Stimulated activated CD4-positive, alpha-beta T cell treated with anti-CD3 and anti-CD28 coated beads, Interleukin-1b, Interleukin-23, amount 100 ng/mL, for 4 hours (primary cell): ENCODE measurements around the gene SST.

ENCODE experiments used
- DNase-seq, 2 donors: peaks; one replicate each; pipeline ENCODE4 v3.0.0-alpha.2; 2020; ENCODE audit warnings: low read depth in 2 of 2

Gene SST

DNA sequence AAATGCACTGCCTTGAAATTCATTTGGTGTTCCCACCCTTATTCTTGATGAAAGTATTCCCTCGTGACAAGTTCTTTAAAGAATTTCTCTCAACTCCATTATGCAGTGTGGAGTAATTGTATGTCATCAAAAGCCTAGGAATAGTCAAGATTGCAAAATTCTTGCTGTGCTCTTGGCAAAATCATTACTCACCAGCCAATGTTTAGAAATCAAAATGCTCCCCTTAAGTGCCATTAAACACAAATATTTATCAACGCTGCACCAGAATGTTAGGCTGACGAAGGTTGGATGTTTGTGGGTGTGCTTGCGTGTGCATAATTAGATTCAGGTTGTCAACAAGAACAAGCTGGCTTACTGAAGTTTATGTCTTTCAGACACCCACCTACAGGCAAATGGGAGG lies 40.5 kb downstream of the SST start:
- no peak for DNase-seq

DNA sequence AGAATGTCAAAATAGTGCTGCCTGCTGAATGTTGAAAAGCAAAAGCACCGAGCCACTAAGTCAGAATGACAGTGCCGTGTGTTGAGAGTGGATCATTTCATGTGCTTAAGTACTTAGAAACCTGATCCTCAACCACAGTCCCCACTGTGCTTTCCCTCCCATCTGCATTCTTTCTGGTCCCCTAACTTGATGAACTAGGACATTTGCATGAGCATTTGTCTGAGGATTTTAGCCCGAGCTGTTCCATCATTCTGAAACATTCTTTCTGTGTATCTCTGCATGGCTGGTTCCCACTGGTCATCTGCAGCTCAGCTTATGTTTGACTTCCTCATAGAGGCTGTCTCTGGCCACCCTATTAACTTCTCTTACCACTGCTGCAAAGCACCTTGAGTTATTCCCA lies 42.0 kb downstream of the SST start:
- no peak for DNase-seq

DNA sequence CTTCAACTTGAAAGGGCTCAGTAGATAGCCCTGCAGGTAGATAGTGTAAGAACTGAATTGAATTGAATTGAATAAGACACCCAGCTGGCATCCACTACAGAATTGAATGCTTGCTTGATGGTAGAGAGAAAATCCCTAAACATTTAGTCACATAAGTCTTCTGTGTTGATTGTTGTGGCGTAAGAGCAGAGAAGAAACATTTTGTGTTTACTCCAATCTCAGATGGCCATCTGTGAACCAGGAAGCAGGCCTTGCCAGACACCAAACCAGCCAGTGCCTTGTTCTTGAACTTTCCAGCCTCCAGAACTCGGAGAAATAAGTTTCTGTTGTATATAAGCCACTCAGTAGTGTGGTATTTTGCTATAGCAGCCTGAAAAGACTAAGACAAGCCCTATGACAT lies 43.6 kb downstream of the SST start:
- DNase-seq, result no peak

DNA sequence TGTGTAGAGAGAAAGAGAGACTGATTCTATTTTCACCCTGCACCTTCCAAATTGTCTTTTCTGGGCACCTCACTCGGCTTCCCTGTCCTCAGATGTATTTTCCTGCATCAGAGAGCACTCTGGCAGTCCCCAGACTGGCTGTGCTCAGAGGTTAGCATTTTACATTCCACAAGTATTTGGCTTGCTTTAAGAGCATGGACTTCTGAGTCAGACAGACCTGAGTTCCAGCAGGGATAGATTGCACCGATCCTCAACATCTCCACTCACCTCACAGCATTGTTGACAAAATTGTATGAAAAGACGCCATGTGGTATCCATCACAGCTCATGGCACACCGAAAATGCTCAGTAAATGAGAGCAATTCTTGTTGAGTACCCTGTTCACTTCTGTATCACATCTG lies 45.6 kb downstream of the SST start:
- DNase-seq, result no peak

DNA sequence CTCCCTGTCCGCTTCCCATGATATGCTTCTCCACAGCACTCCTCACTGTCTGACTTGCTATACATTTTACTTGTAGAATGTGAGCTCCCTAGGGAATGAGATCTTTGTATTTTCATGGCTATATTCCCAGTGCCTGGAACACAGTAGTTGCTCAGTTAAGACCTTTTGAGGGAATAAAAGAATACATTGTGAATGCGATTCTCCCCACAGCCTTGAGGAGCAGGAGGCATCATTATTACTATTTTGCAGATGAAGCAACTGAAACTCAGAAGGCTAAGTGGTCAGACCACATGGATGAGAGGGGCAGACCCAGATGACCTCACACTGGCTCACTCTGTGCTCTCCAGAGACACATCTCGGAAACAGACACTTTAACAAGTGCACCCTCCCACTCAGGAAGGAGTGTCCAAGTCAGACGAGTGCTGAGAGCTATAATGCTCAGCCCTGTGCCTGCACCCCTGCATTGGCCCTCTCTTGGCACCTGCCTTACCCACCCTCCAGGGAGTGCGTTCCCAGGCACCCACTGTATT lies 46.8 kb downstream of the SST start:
- no peak for DNase-seq

DNA sequence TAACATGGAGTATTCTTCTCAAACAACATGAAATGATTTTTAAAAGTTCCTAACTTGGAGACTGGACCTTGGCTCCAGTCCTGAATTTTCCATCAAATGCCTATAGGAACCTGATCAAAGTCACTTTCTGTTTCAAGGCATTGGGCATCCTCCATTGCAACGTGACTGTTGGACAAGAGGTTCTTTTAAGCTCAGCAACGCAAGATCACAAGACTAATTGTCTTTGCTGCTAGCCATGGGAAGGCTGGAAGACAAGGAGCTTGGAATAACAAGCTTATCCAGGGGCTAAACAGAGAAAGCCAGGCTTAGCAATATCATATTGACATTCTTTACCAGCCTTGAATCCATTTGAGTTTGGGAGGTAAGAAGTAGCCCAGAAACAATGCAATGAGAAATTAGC lies 48.3 kb downstream of the SST start:
- no peak for DNase-seq

DNA sequence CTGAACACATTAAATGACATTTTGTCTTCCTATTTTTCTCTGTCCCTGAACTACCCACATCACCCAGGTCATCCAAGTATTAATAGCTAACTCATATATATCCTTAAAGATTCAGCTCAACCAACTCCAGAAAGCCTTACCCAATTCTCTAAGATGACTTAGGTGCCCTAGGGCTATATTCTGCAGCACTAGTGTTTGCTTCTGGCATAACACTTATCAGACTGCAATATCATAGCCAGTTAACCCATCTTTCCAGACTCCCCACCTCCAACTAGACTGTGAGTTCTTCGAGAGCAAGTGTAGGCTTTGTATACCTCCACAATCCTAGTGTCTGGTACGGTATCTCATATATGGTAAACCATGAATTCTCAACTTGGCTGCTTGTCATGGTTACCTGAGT lies 50.7 kb downstream of the SST start:
- DNase-seq, result no peak
